ENCODE data around the gene IFFO2. TPM values are rescaled to one million over a fixed set of nuclear protein-coding genes. Genes with fewer than 3 reads are reported as not detected.
A peak's percentile ranks its signal among the peaks of the same experiment; 100 is the strongest.

Gene IFFO2
- total and polyA plus RNA-seq, 2 of the 13 experiments (the other 11 are each of a cell fraction or from before 2014, with no cell fraction given) = 7.3 to 16.7 TPM

- no peak for TF ChIP-seq ATF6 (CRISPR knock-in tag; conservative IDR thresholded peaks at IDR 0.05)
- TF ChIP-seq ZBTB25 (CRISPR knock-in tag; IDR thresholded peaks at IDR 0.05) = no peak
- no peak for TF ChIP-seq AHR (CRISPR knock-in tag; IDR thresholded peaks at IDR 0.05)
- no peak for TF ChIP-seq AGO2 (optimal IDR thresholded peaks at IDR 0.05; ENCODE audit: low read depth, low read length)
- peak; percentile 74; the same call in 1 of the 2 replicates for TF ChIP-seq ZSCAN21 (CRISPR knock-in tag; IDR thresholded peaks at IDR 0.05; ENCODE audit: borderline replicate concordance)
- TF ChIP-seq, protein P1, sequence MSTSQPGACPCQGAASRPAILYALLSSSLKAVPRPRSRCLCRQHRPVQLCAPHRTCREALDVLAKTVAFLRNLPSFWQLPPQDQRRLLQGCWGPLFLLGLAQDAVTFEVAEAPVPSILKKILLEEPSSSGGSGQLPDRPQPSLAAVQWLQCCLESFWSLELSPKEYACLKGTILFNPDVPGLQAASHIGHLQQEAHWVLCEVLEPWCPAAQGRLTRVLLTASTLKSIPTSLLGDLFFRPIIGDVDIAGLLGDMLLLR (CRISPR knock-in tag; IDR thresholded peaks at IDR 0.05) = peak; percentile 40; the same call in 1 of the 2 replicates
- peak; percentile 63; the same call in 1 of the 2 replicates for TF ChIP-seq ZNF605 (CRISPR knock-in tag; IDR thresholded peaks at IDR 0.05)
- TF ChIP-seq TAF1 (CRISPR knock-in tag; IDR thresholded peaks at IDR 0.05) = no peak
- TF ChIP-seq, protein P2, sequence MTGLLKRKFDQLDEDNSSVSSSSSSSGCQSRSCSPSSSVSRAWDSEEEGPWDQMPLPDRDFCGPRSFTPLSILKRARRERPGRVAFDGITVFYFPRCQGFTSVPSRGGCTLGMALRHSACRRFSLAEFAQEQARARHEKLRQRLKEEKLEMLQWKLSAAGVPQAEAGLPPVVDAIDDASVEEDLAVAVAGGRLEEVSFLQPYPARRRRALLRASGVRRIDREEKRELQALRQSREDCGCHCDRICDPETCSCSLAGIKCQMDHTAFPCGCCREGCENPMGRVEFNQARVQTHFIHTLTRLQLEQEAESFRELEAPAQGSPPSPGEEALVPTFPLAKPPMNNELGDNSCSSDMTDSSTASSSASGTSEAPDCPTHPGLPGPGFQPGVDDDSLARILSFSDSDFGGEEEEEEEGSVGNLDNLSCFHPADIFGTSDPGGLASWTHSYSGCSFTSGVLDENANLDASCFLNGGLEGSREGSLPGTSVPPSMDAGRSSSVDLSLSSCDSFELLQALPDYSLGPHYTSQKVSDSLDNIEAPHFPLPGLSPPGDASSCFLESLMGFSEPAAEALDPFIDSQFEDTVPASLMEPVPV (CRISPR knock-in tag; IDR thresholded peaks at IDR 0.05) = no peak
- TF ChIP-seq, protein P3, sequence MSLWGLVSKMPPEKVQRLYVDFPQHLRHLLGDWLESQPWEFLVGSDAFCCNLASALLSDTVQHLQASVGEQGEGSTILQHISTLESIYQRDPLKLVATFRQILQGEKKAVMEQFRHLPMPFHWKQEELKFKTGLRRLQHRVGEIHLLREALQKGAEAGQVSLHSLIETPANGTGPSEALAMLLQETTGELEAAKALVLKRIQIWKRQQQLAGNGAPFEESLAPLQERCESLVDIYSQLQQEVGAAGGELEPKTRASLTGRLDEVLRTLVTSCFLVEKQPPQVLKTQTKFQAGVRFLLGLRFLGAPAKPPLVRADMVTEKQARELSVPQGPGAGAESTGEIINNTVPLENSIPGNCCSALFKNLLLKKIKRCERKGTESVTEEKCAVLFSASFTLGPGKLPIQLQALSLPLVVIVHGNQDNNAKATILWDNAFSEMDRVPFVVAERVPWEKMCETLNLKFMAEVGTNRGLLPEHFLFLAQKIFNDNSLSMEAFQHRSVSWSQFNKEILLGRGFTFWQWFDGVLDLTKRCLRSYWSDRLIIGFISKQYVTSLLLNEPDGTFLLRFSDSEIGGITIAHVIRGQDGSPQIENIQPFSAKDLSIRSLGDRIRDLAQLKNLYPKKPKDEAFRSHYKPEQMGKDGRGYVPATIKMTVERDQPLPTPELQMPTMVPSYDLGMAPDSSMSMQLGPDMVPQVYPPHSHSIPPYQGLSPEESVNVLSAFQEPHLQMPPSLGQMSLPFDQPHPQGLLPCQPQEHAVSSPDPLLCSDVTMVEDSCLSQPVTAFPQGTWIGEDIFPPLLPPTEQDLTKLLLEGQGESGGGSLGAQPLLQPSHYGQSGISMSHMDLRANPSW (CRISPR knock-in tag; IDR thresholded peaks at IDR 0.05; ENCODE audit: borderline replicate concordance) = no peak
- TF ChIP-seq IKZF4 (CRISPR knock-in tag; IDR thresholded peaks at IDR 0.05; ENCODE audit: borderline replicate concordance, low read depth, not compliant biosample characterization) = peak; percentile 72
- peak; percentile 93 for TF ChIP-seq ZNF263 (CRISPR knock-in tag; IDR thresholded peaks at IDR 0.05)
- no peak for TF ChIP-seq ZNF44 (CRISPR knock-in tag; IDR thresholded peaks at IDR 0.05)
These were observed 19.5 kb downstream of the IFFO2 start (continued) for GRCh38 chr1:18936814-18937481.
